ENCODE data around the gene HELZ. TPM values are rescaled to one million over a fixed set of nuclear protein-coding genes. Genes with fewer than 3 reads are reported as not detected.

Gene HELZ
- total and polyA plus RNA-seq, 2 of the 8 experiments (the other 6 are each of a cell fraction or from before 2014, with no cell fraction given): 10.0 to 48.7 TPM

GRCh38 chr17:67274466-67274865 is 29.5 kb upstream of the HELZ start (continued):
- no peak for TF ChIP-seq KDM1A (IDR thresholded peaks at IDR 0.05; ENCODE audit: borderline replicate concordance, low read length)
